Measurements from ENCODE around the gene CTU2. TPM values are rescaled to one million over a fixed set of nuclear protein-coding genes. Genes with fewer than 3 reads are reported as not detected.

Gene CTU2
- polyA plus RNA-seq, 1 experiment, result 6.5 TPM

DNA sequence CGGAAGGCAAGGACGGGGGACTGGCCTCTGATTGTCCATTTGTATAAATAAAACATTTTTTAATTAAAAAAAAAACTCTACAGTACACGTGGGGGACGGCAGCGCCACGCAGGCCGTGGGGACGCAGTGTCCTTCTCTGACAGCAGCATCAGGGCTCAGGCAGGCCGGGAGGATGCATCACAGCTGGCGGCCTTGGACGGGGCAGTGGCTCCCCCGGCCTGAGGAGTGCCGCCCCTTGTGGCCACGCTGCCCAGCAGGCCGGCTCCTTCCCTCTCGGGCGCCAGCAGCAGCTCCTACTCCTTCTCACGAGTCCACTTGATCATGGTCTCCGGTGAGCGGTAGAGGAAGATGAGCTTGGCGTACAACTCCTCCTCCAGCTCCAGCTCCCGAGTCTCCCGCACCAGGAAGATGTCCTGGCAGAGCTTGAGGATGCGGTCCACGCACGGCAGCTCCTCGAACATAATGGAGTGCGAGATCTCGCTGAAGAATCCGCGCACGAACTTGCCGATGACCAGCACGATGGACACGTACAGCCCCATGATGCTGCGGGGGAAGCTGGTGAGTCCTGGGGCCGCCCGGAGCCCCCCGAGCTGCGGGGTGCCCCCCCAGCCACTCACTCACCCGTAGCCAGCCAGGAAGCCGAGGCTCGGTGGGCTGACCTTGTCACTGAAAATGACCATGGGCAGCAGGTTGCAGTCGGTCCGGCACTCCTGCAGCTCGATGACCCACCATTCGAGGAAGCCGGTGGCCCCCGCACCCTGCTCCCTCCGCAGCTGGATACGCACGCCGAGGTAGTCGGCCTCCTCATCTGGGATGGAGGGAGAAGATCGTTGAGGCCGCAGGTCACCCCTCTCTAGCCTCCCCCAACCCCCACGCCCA is 9.2 kb downstream of the CTU2 start:
- Histone ChIP-seq H3K4me3 (ENCODE audit: low read depth, low read length) (no peak overlapping the region), H3K9me3 (ENCODE audit: control insufficient read depth, insufficient read depth, low read length) (peaks cover 10% of the 10 kb centered on the region; the same call in 1 of the 2 replicates), H3K27me3 (ENCODE audit: control insufficient read depth, insufficient read depth, low read length) (no peaks in the 10 kb centered on the region), H3K27ac (ENCODE audit: low read depth, low read length) (no peak overlapping the region)
- DNase-seq (ENCODE audit: low read depth, low spot score), result no peak
- CTCF ChIA-PET, result interaction anchor here (2.8 kb wide), 1 partner anchor 22 kb away, joined by 10 read pairs; no protein-coding TSS in a partner anchor
- TF ChIP-seq, protein P1, sequence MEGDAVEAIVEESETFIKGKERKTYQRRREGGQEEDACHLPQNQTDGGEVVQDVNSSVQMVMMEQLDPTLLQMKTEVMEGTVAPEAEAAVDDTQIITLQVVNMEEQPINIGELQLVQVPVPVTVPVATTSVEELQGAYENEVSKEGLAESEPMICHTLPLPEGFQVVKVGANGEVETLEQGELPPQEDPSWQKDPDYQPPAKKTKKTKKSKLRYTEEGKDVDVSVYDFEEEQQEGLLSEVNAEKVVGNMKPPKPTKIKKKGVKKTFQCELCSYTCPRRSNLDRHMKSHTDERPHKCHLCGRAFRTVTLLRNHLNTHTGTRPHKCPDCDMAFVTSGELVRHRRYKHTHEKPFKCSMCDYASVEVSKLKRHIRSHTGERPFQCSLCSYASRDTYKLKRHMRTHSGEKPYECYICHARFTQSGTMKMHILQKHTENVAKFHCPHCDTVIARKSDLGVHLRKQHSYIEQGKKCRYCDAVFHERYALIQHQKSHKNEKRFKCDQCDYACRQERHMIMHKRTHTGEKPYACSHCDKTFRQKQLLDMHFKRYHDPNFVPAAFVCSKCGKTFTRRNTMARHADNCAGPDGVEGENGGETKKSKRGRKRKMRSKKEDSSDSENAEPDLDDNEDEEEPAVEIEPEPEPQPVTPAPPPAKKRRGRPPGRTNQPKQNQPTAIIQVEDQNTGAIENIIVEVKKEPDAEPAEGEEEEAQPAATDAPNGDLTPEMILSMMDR (IDR thresholded peaks at IDR 0.05; ENCODE audit: low read depth, low read length), result no peak
- POLR2A ChIA-PET, result interaction anchor here (0.5 to 0.8 kb wide), 2 partner anchors 22 to 28 kb away, joined by 3 read pairs; no protein-coding TSS in a partner anchor

- CTCF ChIA-PET, result interaction anchor here (2.8 kb wide), 1 partner anchor 21 kb away, joined by 10 read pairs; no protein-coding TSS in a partner anchor
- no peak overlapping the region for H3K4me3 ChIP-seq (ENCODE audit: low read depth, low read length)
- TF ChIP-seq, protein P1 (IDR thresholded peaks at IDR 0.05; ENCODE audit: low read depth, low read length), result no peak
- POLR2A ChIA-PET, result interaction anchor here (0.8 kb wide), 1 partner anchor 21 kb away, joined by 3 read pairs; no protein-coding TSS in a partner anchor
- no peaks in the 10 kb centered on the region for H3K27me3 ChIP-seq (ENCODE audit: control insufficient read depth, insufficient read depth, low read length)
- no peak for DNase-seq (ENCODE audit: low read depth, low spot score)
- H3K27ac ChIP-seq (ENCODE audit: low read depth, low read length), result no peak overlapping the region
- H3K9me3 ChIP-seq (ENCODE audit: control insufficient read depth, insufficient read depth, low read length), result peaks cover 10% of the 10 kb centered on the region; the same call in 1 of the 2 replicates
These were observed 9.9 kb downstream of the CTU2 start for GRCh38 chr16:88716201-88716600.

DNA sequence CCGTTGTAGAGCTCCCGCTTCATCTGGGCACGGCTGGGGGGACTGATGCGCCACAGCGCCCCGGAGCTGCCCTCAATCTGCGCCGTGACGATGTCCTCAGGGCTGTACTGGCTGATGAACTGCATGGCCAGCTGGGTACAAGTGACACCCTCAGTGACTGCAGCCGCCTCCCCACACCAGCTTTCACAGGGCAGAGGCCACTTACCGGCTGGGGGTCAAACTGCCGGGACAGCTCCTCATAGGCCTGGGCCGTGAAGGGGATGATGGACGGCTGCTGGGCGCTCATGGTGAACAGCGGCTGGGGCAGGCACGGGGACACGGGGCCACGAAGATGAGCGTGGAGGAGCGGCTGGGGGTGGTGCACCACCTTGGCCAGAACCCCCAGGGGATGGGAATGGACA is 10.3 kb downstream of the CTU2 start:
- POLR2A ChIA-PET, result no interaction called here
- CTCF ChIA-PET, result interaction anchor here (2.8 kb wide), 1 partner anchor 21 kb away, joined by 10 read pairs; no protein-coding TSS in a partner anchor

GRCh38 chr16:88718178-88718577 is 11.9 kb downstream of the CTU2 start:
- H3K27me3 ChIP-seq (ENCODE audit: control insufficient read depth, insufficient read depth, low read length), result no peaks in the 10 kb centered on the region
- CTCF ChIA-PET, result interaction anchor here (2.8 kb wide), 1 partner anchor 19 kb away, joined by 10 read pairs; no protein-coding TSS in a partner anchor
- H3K27ac ChIP-seq (ENCODE audit: low read depth, low read length), result no peak overlapping the region
- no peak for DNase-seq (ENCODE audit: low read depth, low spot score)
- peaks cover 10% of the 10 kb centered on the region; the same call in 1 of the 2 replicates for H3K9me3 ChIP-seq (ENCODE audit: control insufficient read depth, insufficient read depth, low read length)
- TF ChIP-seq, protein P1 (IDR thresholded peaks at IDR 0.05; ENCODE audit: low read depth, low read length), result no peak
- no peak overlapping the region for H3K4me3 ChIP-seq (ENCODE audit: low read depth, low read length)
- POLR2A ChIA-PET, result no interaction called here

More for the DNA sequence above, 10.3 kb downstream of the CTU2 start:
- no peaks in the 10 kb centered on the region for H3K27me3 ChIP-seq (ENCODE audit: control insufficient read depth, insufficient read depth, low read length)
- peaks cover 10% of the 10 kb centered on the region; the same call in 1 of the 2 replicates for H3K9me3 ChIP-seq (ENCODE audit: control insufficient read depth, insufficient read depth, low read length)
- H3K27ac ChIP-seq (ENCODE audit: low read depth, low read length), result no peak overlapping the region
- TF ChIP-seq, protein P1 (IDR thresholded peaks at IDR 0.05; ENCODE audit: low read depth, low read length), result no peak
- no peak overlapping the region for H3K4me3 ChIP-seq (ENCODE audit: low read depth, low read length)
- no peak for DNase-seq (ENCODE audit: low read depth, low spot score)
